DMS 273 treated with DMSO at 0.1 percent for 48 hours (cell line): ENCODE data around the gene LRRC30.
"Not testable (repeated sequence)": the region's sequence is repeated elsewhere in the genome, so short reads cannot be mapped to it uniquely, and the experiment has no call there.

Experiments
- DNase-seq: peaks from one replicate; lab custom pipeline; 2025; lab: John Stamatoyannopoulos, UW

LRRC30 gene

GRCh38 chr18:7230626-7231349, at the start of gene LRRC30:
Gene LRRC30, plus strand, starts transcription at chr18:7231089. Its CDS starts 50 bp downstream, at chr18:7231139.
- no peak for DNase-seq

DNA sequence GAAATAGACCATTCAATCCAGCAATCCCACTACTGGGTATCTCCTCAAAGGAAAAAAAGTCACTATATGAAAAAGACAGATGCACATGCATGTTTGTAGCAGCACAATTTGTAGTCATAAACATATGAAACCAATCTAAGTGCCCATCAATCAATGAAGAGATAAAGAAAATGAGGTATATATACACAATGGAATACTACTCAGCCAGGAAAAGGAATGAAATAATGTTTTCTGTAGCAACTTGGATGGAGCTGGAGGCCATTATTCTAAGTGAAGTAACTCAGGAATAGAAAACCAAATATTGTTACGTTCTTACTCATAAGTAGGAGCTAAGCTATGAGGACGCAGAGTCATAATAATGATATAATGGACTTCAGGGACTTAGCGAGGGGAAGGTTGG, 45.2 kb upstream of the LRRC30 start:
- no peak for DNase-seq

GRCh38 chr18:7190547-7191156, 40.2 kb upstream of the LRRC30 start:
- no peak for DNase-seq

- DNase-seq = no peak
Observed at GRCh38 chr18:7191736-7192135, 39.2 kb upstream of the LRRC30 start.

DNA sequence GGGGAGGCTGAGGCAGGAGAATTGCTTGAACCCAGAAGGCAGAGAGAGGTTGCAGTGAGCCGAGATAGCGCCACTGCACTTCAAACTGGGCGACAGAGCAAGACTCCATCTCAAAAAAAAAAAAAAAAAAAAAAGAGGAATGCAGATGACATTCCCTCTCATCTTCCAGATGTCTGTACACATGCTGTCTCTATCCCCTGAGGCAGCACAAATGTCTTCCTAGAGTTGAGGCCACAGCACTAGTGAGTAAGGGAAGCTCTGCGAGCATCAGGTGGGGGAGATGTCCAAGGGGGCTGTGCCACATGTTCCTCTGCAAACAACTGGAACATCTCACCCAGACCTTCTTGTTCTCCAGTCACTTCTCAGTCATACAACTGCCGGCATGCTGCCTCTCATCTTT, 35.6 kb upstream of the LRRC30 start:
- DNase-seq = no peak

DNA sequence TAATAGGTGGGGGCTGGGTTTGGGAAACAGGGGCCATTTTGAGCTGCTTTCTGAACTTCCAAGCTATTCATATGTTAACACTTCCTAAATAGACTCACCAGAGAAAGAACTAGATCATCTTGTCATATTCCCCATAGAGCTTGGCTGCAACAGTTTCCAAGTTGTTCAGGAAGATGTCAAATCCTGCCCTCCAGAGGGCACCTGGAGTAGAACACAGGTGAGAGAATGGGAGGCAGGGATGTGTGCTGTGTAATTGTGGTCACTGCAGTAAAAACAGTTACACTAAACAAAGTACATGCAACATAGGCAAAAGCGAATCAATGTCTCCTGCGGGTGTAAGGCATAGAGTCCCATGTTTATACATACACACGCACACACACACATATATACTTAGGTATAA, 34.5 kb upstream of the LRRC30 start:
- DNase-seq = no peak

GRCh38 chr18:7197854-7198253, 33.0 kb upstream of the LRRC30 start:
- DNase-seq = no peak

GRCh38 chr18:7198326-7198725, 32.6 kb upstream of the LRRC30 start:
- DNase-seq = no peak

DNA sequence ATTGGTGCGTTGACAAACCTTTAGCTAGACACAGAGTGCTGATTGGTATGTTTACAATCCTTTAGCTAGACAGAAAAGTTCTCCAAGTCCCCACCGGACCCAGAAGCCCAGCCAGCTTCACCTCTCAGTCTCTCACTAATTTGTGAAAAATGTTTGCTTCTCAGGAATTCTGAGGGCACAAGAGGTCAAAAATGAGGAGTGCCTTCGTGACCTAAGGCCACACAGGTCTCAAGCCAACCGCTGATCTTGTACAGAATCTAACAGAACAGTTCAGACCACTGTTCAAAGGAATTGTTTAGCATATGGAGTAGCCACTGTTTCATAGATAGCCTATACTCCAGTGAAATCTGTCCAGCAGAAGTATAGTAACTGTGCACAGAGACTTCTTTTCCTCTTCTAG, 29.8 kb upstream of the LRRC30 start:
- no peak for DNase-seq

GRCh38 chr18:7202169-7202568, 28.7 kb upstream of the LRRC30 start:
- DNase-seq = no peak

DNA sequence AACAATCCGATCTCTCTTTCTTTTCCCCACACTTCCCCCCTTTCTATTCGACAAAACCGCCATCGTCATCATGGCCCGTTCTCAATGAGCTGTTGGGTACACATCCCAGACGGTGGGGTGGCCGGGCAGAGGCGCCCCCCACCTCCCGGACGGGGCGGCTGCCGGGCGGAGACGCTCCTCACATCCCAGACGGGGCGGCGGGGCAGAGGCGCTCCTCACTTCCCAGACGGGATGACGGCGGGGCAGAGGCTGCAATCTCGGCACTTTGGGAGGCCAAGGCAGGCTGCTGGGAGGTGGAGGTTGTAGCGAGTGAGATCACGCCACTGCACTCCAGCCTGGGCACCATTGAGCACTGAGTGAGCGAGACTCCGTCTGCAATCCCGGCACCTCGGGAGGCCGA, 27.3 kb upstream of the LRRC30 start:
- DNase-seq = not testable (repeated sequence)

DNA sequence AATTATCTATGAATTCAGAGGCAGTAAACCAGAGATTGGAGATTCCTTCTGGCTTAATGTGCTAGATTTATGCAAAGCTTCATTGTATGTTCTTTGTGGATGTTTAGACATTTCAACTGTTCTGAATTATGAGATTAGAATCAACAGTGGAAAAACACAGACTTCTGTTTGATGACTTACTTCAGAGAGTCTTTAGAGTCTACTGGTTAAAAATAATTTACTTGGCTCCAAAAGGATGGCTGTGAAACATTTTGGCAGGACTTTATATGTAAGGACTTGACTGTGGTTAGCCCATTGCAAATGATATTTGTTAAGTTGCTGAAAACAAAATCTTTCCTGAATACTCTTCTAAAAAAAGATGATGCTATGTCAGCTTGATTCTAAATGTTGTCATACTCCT, 25.5 kb upstream of the LRRC30 start:
- no peak for DNase-seq

DNA sequence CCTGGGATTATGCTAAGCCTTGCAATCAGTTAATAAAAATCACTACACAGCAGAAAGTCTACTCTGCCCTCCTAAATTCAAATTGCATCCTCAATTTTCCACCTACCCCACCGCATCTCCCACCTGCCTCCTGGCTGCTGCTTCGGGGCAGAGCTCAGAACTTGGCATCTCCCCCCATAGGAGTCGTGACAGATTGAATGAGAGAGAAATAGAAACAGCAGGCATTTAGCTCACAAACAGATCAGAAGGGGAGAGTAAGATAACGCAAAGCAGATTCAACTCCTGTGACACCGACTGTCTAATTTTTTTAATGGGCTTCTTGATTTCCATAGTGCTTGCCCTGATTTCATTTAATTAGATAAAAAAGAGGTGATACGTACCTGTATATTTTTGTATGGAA, 24.7 kb upstream of the LRRC30 start:
- DNase-seq = no peak

GRCh38 chr18:7207366-7207915, 23.4 kb upstream of the LRRC30 start:
- DNase-seq = no peak

GRCh38 chr18:7221424-7222155, 9.3 kb upstream of the LRRC30 start:
- DNase-seq = peak; percentile 32

- DNase-seq = no peak
Observed at GRCh38 chr18:7224198-7224597, 6.7 kb upstream of the LRRC30 start.

DNA sequence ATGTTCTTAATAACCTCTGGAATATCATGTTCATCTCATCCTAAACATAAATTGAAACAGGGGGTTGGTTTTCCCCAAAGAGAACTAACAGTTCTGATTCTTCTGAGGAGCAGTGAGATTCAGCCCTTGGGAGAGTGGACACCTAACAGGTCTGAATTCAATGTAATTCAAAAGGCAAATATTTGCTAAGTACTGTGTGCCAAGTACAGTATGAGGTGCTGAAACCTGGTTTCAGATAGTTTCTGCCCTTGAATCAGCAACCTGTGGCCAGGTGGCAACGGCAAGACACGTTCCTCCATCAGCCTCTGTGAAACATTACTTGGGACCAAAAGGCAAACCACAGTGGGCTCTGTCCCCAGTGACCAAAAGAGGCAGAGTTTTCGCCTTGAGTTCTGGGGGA, 1.3 kb downstream of the LRRC30 start:
- DNase-seq = no peak

- DNase-seq = no peak
Observed at GRCh38 chr18:7233134-7233810, 2.4 kb downstream of the LRRC30 start.

- DNase-seq = no peak
Observed at GRCh38 chr18:7234091-7234490, 3.2 kb downstream of the LRRC30 start.

GRCh38 chr18:7234956-7235355, 4.1 kb downstream of the LRRC30 start:
- DNase-seq = no peak

DNA sequence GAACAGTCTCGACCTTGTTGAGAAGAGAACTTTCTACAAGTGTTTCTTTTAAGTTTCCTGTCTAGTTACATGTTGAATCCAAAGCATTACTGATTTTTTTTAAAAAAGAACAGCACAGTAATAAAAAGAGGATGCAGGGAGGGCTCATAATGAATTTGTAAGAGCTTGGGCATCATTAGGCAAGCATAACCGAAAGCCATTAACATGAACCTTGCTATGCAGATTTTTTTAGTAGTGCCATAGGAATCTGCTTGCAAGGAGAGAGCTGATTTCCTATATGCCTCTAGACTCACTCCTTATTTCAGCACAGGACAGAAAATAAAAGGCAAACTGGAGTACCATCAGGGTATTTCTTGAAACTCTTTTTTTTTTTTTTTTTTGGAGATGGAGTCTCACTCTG, 5.2 kb downstream of the LRRC30 start:
- DNase-seq = no peak

DNA sequence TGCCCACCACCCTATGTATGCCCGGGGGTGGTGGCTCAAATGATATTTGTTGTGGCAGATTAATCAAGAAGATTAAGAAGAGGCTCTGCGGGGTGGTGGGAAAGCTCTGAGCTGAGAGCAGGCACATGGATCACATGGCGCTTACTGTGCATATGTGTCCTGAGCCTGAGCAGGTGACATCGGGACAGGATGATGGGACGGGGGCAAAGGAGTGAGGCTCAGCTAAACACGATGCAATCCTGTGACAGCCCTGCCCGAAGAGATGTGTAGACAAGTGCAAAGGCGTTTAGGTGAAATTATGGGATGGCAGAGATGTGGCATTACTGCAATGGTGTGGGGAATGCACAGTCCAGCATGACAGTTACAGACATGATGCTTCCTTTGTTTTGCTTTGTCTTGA, 6.0 kb downstream of the LRRC30 start:
- no peak for DNase-seq
